ENCODE results near the gene OR6S1.
A peak's percentile ranks its signal among the peaks of the same experiment; 100 is the strongest.
"Not testable (repeated sequence)": the region's sequence is repeated elsewhere in the genome, so short reads cannot be mapped to it uniquely, and the experiment has no call there.

The OR6S1 gene

GRCh38 chr14:20630340-20631022 lies 11.0 kb downstream of the OR6S1 start:
- H3K4me1 Mint-ChIP-seq (ENCODE audit: low read depth): peaks cover 43% of the 10 kb centered on the region
- H3K27ac Mint-ChIP-seq: peak overlapping the region; percentile 51
- H3K4me3 Mint-ChIP-seq: peak overlapping the region; percentile 74
- peaks cover 2% of the 10 kb centered on the region for H3K36me3 Mint-ChIP-seq (ENCODE audit: low read depth)
- peaks cover 85% of the 10 kb centered on the region for H3K27me3 Mint-ChIP-seq (ENCODE audit: low read depth)
- H3K9me3 Mint-ChIP-seq: no peaks in the 10 kb centered on the region

- H3K9me3 Mint-ChIP-seq: no peaks in the 10 kb centered on the region
- H3K27ac Mint-ChIP-seq: no peak overlapping the region
- peaks cover 58% of the 10 kb centered on the region for H3K4me1 Mint-ChIP-seq (ENCODE audit: low read depth)
- peaks cover 82% of the 10 kb centered on the region for H3K27me3 Mint-ChIP-seq (ENCODE audit: low read depth)
- no peak overlapping the region for H3K4me3 Mint-ChIP-seq
- peaks cover 9% of the 10 kb centered on the region for H3K36me3 Mint-ChIP-seq (ENCODE audit: low read depth)
Measured at GRCh38 chr14:20628063-20628854, 13.2 kb downstream of the OR6S1 start.

- Mint-ChIP-seq H3K4me1 (ENCODE audit: low read depth) (peaks cover 56% of the 10 kb centered on the region), H3K27me3 (ENCODE audit: low read depth) (peaks cover 75% of the 10 kb centered on the region), H3K27ac (no peak overlapping the region), H3K36me3 (ENCODE audit: low read depth) (peaks cover 9% of the 10 kb centered on the region), H3K4me3 (no peak overlapping the region), H3K9me3 (no peaks in the 10 kb centered on the region)
Measured at GRCh38 chr14:20627346-20628027, 14.0 kb downstream of the OR6S1 start.

GRCh38 chr14:20626274-20626673 lies 15.2 kb downstream of the OR6S1 start:
- Mint-ChIP-seq H3K36me3 (ENCODE audit: low read depth) (peaks cover 9% of the 10 kb centered on the region), H3K4me3 (peak overlapping the region; percentile 22), H3K4me1 (ENCODE audit: low read depth) (peaks cover 50% of the 10 kb centered on the region)

GRCh38 chr14:20624495-20625070 lies 16.9 kb downstream of the OR6S1 start:
- peak overlapping the region; percentile 78 for H3K4me3 Mint-ChIP-seq
- H3K4me1 Mint-ChIP-seq (ENCODE audit: low read depth): peaks cover 40% of the 10 kb centered on the region
- H3K27me3 Mint-ChIP-seq (ENCODE audit: low read depth): peaks cover 58% of the 10 kb centered on the region
- no peaks in the 10 kb centered on the region for H3K9me3 Mint-ChIP-seq
- peaks cover 9% of the 10 kb centered on the region for H3K36me3 Mint-ChIP-seq (ENCODE audit: low read depth)
- peak overlapping the region; percentile 66 for H3K27ac Mint-ChIP-seq

More at GRCh38 chr14:20626274-20626673, 15.2 kb downstream of the OR6S1 start:
- Mint-ChIP-seq H3K9me3 (no peaks in the 10 kb centered on the region), H3K27me3 (ENCODE audit: low read depth) (peaks cover 72% of the 10 kb centered on the region), H3K27ac (no peak overlapping the region)

GRCh38 chr14:20623798-20624197 lies 17.7 kb downstream of the OR6S1 start:
- Mint-ChIP-seq H3K4me3 (peak overlapping the region; percentile 66), H3K4me1 (ENCODE audit: low read depth) (peaks cover 40% of the 10 kb centered on the region), H3K27ac (no peak overlapping the region), H3K27me3 (ENCODE audit: low read depth) (peaks cover 53% of the 10 kb centered on the region), H3K9me3 (no peaks in the 10 kb centered on the region), H3K36me3 (ENCODE audit: low read depth) (peaks cover 9% of the 10 kb centered on the region)

- H3K4me1 Mint-ChIP-seq (ENCODE audit: low read depth): peaks cover 37% of the 10 kb centered on the region
- H3K9me3 Mint-ChIP-seq: no peaks in the 10 kb centered on the region
- H3K4me3 Mint-ChIP-seq: peak overlapping the region; percentile 61
- peaks cover 43% of the 10 kb centered on the region for H3K27me3 Mint-ChIP-seq (ENCODE audit: low read depth)
- H3K36me3 Mint-ChIP-seq (ENCODE audit: low read depth): peaks cover 9% of the 10 kb centered on the region
- peak overlapping the region; percentile 8 for H3K27ac Mint-ChIP-seq
Measured at GRCh38 chr14:20622816-20623291, 18.6 kb downstream of the OR6S1 start.

GRCh38 chr14:20620798-20621478 lies 20.6 kb downstream of the OR6S1 start:
- no peaks in the 10 kb centered on the region for H3K9me3 Mint-ChIP-seq
- H3K4me1 Mint-ChIP-seq (ENCODE audit: low read depth): peaks cover 36% of the 10 kb centered on the region
- H3K27me3 Mint-ChIP-seq (ENCODE audit: low read depth): peaks cover 25% of the 10 kb centered on the region
- no peak overlapping the region for H3K27ac Mint-ChIP-seq
- H3K4me3 Mint-ChIP-seq: no peak overlapping the region
- peaks cover 9% of the 10 kb centered on the region for H3K36me3 Mint-ChIP-seq (ENCODE audit: low read depth)

GRCh38 chr14:20619688-20620087 lies 21.8 kb downstream of the OR6S1 start:
- H3K36me3 Mint-ChIP-seq (ENCODE audit: low read depth); H3K9me3 Mint-ChIP-seq; H3K27ac Mint-ChIP-seq; H3K4me3 Mint-ChIP-seq: not testable (repeated sequence)
- H3K4me1 Mint-ChIP-seq (ENCODE audit: low read depth): peaks cover 25% of the 10 kb centered on the region
- H3K27me3 Mint-ChIP-seq (ENCODE audit: low read depth): peaks cover 13% of the 10 kb centered on the region

- Mint-ChIP-seq H3K4me1 (ENCODE audit: low read depth) (peaks cover 17% of the 10 kb centered on the region), H3K36me3 (ENCODE audit: low read depth) (no peaks in the 10 kb centered on the region), H3K27me3 (ENCODE audit: low read depth) (peaks cover 6% of the 10 kb centered on the region), H3K4me3 (no peak overlapping the region), H3K9me3 (no peaks in the 10 kb centered on the region), H3K27ac (peak overlapping the region; percentile 9)
Measured at GRCh38 chr14:20618271-20618749, 23.2 kb downstream of the OR6S1 start.

GRCh38 chr14:20617138-20618003 lies 24.1 kb downstream of the OR6S1 start:
- Mint-ChIP-seq H3K4me3 (no peak overlapping the region), H3K9me3 (no peaks in the 10 kb centered on the region), H3K27ac (no peak overlapping the region), H3K27me3 (ENCODE audit: low read depth) (peaks cover 6% of the 10 kb centered on the region), H3K4me1 (ENCODE audit: low read depth) (peaks cover 12% of the 10 kb centered on the region), H3K36me3 (ENCODE audit: low read depth) (no peaks in the 10 kb centered on the region)

- Mint-ChIP-seq H3K27me3 (ENCODE audit: low read depth) (peaks cover 2% of the 10 kb centered on the region), H3K36me3 (ENCODE audit: low read depth) (no peaks in the 10 kb centered on the region), H3K4me3 (no peak overlapping the region), H3K9me3 (no peaks in the 10 kb centered on the region), H3K4me1 (ENCODE audit: low read depth) (peaks cover 12% of the 10 kb centered on the region), H3K27ac (no peak overlapping the region)
Measured at GRCh38 chr14:20615996-20616395, 25.5 kb downstream of the OR6S1 start.

Data from T-helper 1 cell treated with Interleukin-12 subunit alpha and Interleukin-12 subunit beta and Interleukin-4 antibody, amounts not matched to agents 30 μg/mL and 1 μg/mL, for 36 hours (primary cell).